HFF-Myc (cell line): ENCODE data around the gene SGPL1.

ENCODE experiments used
- DNase-seq: peaks from one replicate; pipeline ENCODE4 v3.0.0-alpha.2; 2011; ENCODE audit warnings: low read depth; ENCODE audit errors: extremely low read depth
- H3K4me3 ChIP-seq: replicated peaks from 2 replicates; pipeline ENCODE4 v1.5.1; 2011; ENCODE audit warnings: low read depth, mild to moderate bottlenecking, control low read depth, low read length
- CTCF ChIP-seq: IDR thresholded peaks from 2 replicates; pipeline ENCODE4 v1.5.1; 2012; ENCODE audit warnings: mild to moderate bottlenecking, low read depth, low read length, control low read depth; ENCODE audit errors: missing control alignments

SGPL1 gene

DNA sequence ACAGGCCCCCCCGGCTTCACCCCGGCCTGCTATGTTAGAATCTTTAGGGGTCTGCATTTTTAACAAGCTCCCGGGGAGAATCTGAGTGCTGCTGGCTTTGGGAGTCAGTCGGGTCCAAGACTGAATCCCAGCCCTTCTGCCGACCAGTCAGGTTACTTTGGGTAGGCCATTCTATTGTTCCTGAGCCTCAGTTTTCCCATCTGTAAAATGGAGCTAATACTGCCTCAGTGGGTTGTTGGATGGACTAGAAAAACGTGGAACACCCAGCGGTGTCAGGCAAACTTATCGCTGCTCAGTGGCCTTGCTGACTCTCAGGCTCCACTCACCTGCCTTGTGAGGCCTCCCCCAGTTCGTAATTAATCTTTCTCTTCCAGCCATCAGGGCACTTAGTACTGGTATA, 42.3 kb upstream of the SGPL1 start:
- no peak overlapping the region for H3K4me3 ChIP-seq
- DNase-seq: no peak
- TF ChIP-seq CTCF: no peak

DNA sequence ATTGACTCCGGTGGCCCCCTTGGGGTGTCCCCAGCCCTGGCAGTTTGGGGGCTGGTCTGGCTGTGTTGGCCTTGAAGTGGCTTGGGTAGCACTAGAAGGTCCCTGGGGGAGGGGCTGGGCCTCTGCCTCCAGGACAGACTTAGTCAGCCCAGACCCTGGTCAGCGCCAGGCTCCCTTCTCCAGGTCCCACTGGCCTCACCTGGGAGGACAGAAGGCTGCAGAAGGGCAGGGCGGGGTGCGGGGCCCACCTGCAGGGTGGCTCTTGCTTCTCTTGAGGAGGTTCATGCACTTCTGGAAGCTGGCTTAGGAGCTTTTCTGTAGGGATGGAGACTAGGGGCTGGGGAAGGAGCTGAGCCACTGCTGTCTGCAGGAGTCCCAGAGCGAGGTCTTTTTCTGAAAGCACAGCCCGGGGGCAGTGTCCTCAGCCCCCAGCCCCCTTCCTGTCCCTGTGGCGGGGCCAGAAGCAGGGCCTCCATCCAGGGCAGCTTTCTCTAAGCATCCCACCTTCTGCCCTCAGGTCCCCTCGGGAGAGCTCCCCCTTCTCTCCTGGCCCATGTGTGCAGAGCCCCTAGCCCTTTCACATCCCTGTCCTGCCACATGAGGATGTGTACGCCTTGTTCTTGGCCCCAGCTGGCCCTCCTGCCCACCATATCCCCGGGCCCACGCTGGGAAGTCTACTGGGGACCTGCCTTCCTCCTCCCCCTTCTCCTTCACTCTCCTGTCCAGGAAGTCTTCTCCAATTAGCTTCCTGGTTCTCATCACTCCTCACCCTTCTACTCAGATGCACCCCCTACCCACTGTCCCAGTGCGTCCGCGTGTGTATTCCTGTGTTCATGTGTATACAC, 41.6 kb upstream of the SGPL1 start:
- DNase-seq: no peak
- no peak overlapping the region for H3K4me3 ChIP-seq
- no peak for TF ChIP-seq CTCF

DNA sequence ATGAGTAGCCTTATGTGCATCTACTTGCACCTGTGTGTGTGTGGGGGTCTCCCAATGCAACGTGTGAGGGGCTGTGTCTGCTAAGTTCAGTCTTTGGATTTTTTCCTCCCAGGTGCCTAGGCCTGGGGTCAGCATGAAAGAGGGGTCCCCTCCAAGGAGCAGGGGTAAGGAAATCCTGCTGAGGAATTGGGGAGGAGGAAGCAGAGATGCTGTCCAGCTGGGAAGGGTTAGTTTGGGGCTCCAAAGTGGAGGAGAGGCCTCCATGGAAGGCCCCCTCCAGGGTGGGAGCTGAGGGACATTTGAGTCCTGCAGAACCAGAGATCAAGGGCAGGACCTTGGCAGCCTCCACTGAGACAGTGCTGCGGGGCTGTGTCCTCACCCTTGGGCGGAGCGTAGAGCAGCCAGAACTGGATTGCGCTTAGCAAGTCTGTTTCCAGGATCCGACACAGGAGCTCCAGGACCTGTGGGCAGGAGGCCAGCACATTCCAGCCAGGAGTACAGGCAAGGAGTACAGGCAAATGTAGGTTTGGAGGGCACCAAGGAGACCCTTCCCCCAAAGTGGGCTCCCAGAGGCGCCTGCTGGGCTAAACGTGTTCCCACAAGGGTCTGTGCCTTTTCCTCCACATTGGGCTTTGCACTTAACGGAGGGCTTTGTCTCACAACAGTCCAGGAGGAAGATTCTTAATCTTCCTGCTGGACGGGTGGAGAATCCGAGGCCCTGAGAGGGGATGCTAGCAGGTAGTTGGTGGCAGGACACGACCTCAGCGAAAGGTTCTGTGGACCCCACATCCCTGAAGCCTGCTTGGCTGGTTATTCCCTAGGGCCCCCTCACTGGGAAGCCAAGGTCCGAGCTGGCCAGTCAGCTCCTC, 40.7 kb upstream of the SGPL1 start:
- no peak for TF ChIP-seq CTCF
- H3K4me3 ChIP-seq: no peak overlapping the region
- DNase-seq: no peak

DNA sequence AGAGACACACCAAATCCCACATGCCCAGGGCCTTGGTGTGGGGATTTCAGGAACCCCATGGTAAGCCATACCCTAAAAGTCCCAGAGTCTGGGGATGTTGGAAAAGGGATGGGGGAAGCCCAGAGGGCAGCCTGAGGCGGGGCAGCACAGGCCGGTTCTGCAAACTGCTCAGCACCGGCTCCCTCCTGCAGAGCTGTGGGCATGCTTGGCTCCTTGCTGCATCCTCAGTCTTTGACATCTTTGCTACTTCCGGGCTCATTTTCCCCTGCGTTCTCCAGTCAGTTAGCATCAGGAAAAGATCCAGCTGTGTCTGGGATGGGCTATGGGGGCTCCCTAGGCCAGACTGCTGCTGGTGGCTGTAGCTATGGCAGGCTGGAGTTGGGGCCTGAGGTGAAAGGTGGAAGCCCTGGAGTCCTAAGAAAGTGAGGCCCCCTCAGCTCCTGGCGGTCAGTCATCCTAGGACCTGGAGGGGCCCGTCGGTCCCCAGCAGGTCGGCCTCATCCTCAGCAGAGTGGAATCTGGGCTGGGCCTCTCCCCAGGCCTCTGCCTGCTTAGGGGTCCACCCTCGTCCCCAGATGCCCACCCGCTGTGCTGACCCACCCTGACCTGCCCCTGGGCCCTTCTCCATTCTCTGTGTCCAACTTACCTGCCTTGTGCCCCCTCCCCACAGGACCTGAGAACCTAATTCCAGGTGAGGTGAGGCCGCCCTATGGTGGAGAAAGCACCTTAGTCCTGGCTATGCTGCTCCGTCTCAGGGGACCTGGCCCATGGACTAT, 39.9 kb upstream of the SGPL1 start:
- TF ChIP-seq CTCF: no peak
- no peak overlapping the region for H3K4me3 ChIP-seq
- no peak for DNase-seq

DNA sequence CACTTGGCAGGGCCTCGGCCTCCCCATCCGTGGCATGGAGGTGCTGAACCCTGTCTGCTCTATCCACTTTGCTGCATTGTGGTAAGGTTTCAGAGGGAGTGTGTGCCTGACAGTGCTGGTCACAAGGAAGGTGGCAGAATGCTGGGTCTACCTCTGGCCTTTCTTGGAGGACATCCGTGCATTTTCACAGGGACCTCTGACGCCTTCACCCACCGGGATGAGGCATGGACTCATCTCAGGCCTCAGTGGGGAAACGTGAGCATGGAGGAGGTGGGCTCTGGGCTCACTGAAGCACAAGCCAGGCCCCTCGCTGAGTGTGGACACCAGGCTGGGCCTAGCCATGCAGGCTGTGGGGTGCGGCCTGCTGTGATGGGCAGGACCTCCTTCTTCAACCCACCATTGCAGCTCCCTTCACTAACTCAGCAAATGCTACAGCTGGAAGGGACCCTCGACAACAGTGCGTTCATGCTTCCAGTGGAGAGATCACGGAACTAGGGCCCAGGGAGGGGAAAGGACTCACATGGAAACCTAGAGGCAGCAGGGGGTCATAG, 39.2 kb upstream of the SGPL1 start:
- H3K4me3 ChIP-seq: no peak overlapping the region
- no peak for TF ChIP-seq CTCF
- DNase-seq: no peak

- DNase-seq: no peak
- no peak for TF ChIP-seq CTCF
- no peak overlapping the region for H3K4me3 ChIP-seq
These were observed 38.5 kb upstream of the SGPL1 start for GRCh38 chr10:70777063-70777875.
